Choroid plexus epithelial cell (primary cell): ENCODE results near the gene PALD1.

Experiments
- DNase-seq: peaks from one replicate; pipeline ENCODE4 v3.0.0-alpha.2; 2010; ENCODE audit warnings: low read depth
- H3K4me3 ChIP-seq: 2 replicates; pipeline ENCODE4 v1.5.1; 2011; ENCODE audit warnings: low read depth, mild to moderate bottlenecking, control low read depth, low read length, moderate library complexity
- CTCF ChIP-seq: conservative IDR thresholded peaks from 2 replicates; pipeline ENCODE4 v1.5.1; 2011; ENCODE audit warnings: low read depth, mild to moderate bottlenecking, control low read depth, inconsistent platforms, low read length, moderate library complexity

The PALD1 gene

GRCh38 chr10:70444744-70445143, 33.8 kb upstream of the PALD1 start:
- no peak for DNase-seq
- TF ChIP-seq CTCF, result no peak
- no peak overlapping the region for H3K4me3 ChIP-seq

- TF ChIP-seq CTCF, result no peak
- peak; percentile 86 for DNase-seq
Observed at GRCh38 chr10:70445718-70446657, 32.6 kb upstream of the PALD1 start.

GRCh38 chr10:70448236-70448635, 30.3 kb upstream of the PALD1 start:
- DNase-seq, result no peak
- TF ChIP-seq CTCF, result no peak
- no peak overlapping the region for H3K4me3 ChIP-seq

More at GRCh38 chr10:70445718-70446657, 32.6 kb upstream of the PALD1 start:
- no peak overlapping the region for H3K4me3 ChIP-seq

- no peak for TF ChIP-seq CTCF
- no peak overlapping the region for H3K4me3 ChIP-seq
- no peak for DNase-seq
Observed at GRCh38 chr10:70455213-70455630, 23.3 kb upstream of the PALD1 start.

GRCh38 chr10:70456164-70456563, 22.4 kb upstream of the PALD1 start:
- TF ChIP-seq CTCF, result no peak
- DNase-seq, result no peak
- H3K4me3 ChIP-seq, result no peak overlapping the region

GRCh38 chr10:70457759-70458305, 20.7 kb upstream of the PALD1 start:
- H3K4me3 ChIP-seq, result no peak overlapping the region
- TF ChIP-seq CTCF, result no peak
- no peak for DNase-seq
